GM12801 (cell line): ENCODE data around the gene ST3GAL2.

Experiments
- TF ChIP-seq, protein P1 (sequence below): IDR thresholded peaks from one replicate; pipeline ENCODE4 v1.5.1; 2011; ENCODE audit warnings: control low read depth; ENCODE audit not compliant: insufficient read length; ENCODE audit errors: extremely low read depth

ST3GAL2 gene

DNA sequence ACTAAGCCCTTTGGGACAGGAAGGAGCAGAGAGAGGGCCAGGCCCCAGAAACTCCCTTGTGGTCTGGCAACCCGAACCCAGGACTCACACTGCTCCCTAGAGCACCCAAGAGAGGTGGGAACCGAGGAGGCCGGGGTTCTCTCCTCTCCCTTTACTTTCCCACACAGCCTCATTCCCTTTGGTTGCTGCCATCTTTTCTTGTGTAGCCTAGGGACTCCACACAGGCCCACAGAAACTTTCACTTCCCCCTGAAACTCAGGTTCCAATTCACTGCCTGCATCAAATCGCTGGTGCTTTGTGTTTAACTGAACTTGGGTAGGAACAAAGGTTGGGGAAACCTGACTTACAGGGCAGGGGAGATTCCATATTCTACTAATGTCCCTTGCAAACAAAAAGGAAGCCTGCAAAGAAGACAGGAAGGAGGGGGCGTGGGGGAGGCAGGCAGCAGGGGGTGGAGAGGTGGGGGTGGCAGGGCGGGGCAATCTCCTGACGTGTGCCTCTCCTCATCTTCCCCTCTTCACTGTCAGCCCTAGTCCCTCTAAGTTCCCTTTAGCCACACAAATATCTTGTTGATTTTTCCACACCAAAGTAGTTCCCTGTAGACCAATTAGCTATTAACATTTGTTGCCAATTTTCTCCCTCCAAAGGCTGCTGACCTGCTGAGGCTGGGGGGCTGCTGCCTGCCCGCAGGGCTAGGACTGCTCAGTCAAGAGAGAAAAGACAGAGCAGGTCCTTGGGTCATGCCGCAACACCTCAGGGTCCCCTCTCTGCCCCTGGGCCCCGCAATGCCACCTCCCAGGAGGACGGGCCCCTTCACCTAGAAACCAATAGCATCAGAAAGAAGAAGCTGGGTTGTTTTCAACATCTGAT, 8.0 kb downstream of the ST3GAL2 start:
- TF ChIP-seq, protein P1, sequence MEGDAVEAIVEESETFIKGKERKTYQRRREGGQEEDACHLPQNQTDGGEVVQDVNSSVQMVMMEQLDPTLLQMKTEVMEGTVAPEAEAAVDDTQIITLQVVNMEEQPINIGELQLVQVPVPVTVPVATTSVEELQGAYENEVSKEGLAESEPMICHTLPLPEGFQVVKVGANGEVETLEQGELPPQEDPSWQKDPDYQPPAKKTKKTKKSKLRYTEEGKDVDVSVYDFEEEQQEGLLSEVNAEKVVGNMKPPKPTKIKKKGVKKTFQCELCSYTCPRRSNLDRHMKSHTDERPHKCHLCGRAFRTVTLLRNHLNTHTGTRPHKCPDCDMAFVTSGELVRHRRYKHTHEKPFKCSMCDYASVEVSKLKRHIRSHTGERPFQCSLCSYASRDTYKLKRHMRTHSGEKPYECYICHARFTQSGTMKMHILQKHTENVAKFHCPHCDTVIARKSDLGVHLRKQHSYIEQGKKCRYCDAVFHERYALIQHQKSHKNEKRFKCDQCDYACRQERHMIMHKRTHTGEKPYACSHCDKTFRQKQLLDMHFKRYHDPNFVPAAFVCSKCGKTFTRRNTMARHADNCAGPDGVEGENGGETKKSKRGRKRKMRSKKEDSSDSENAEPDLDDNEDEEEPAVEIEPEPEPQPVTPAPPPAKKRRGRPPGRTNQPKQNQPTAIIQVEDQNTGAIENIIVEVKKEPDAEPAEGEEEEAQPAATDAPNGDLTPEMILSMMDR = no peak

DNA sequence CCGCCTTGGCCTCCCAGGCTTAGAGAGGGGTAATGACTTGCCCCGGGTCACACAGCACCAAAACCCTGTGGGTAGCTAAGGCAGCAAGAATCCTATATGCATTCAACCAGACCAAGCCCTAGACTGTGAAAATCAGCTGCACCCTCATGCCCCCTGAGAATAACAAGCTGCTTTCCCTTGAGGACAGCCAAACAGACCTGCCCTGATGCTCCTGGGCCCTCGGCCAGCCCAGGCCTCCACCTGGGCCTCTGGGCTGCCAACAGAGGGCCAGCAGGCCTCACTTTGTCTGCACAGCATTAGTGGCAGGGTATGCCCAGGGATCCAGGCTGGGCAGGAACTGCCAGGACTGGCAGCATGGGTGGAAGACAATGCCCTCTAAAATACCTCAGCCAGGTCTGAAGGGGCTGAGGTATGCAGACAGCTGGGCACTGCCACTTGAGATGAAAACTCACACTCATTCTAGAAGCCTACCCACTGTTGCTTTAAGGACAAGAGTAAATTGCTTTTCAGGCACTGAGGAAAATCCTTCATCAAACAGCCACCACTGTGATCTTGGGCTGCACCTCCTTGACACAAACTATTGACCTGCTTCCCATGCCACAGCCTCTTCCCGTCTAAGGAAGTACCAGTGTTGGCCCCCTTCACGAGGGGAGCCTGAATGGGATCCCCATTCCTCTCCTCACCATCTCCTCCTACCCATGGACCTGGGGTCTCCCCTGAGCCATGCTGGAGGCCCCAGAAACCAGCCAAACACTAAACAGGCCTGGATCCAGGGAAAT, 8.8 kb downstream of the ST3GAL2 start:
- TF ChIP-seq, protein P1 = no peak

GRCh38 chr16:70428178-70428998, 10.5 kb downstream of the ST3GAL2 start:
- TF ChIP-seq, protein P1 = no peak

GRCh38 chr16:70427786-70428177, 11.1 kb downstream of the ST3GAL2 start:
- TF ChIP-seq, protein P1 = no peak

GRCh38 chr16:70422543-70422942, 16.4 kb downstream of the ST3GAL2 start:
- TF ChIP-seq, protein P1 = no peak

DNA sequence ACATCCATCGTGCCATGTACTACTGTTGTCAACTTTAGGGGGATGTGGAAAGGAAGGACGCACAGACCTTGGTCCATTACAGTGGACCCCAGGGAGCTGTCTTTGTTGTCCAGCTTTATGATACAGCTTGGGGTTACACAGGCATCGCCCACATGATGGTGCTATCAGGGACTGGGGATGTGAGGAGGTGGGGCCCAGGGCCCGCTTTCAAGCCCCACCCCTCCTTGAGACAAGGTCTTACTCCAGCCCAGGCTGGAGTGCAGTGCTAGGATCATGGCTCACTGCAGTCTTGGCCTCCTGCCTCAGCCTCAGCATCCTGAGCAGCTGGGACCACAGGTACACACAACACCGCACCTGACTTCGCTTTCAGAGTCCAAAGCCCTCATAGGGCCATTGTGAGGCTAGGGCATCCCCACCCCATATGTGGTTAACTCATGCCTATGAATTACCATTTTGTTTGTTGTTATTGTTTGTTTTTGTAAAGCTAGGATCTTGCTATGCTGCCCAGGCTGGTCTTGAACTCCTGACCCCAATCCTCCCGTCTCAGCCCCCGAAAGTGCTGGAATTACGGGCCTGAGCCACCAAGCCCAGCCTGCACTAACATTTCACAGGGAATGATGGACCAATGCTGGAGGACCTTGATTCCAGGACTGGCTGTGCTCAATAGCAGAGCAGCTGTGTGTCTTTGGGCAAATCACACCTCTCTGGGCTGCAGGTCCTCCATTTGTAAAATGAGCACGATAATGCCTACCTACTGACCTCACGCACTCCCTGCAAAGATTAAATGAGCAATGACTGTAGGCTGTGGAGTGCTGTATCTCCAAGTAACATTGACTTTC, 17.2 kb downstream of the ST3GAL2 start:
- TF ChIP-seq, protein P1 = no peak
